Neuronal stem cell (in vitro differentiated cells): Measurements from ENCODE around the gene ZNF439. TPM values are rescaled to one million over a fixed set of nuclear protein-coding genes. Genes with fewer than 3 reads are reported as not detected.

Experiments used
- DNase-seq: peaks from one replicate; pipeline ENCODE4 v3.0.0-alpha.2; 2013; ENCODE audit warnings: low spot score
- H2AFZ ChIP-seq: one replicate; pipeline ENCODE4 v1.6.1; 2013; ENCODE audit warnings: mild to moderate bottlenecking, low read length, inconsistent platforms
- H2AK5ac ChIP-seq: 2 replicates; pipeline ENCODE4 v1.6.1; 2013; ENCODE audit warnings: low read depth, mild to moderate bottlenecking, inconsistent platforms, low read length, moderate library complexity, mixed read lengths
- H2BK120ac ChIP-seq: 2 replicates; pipeline ENCODE4 v1.6.1; 2013; ENCODE audit warnings: low read depth, mild to moderate bottlenecking, inconsistent platforms, low read length, moderate library complexity, mixed read lengths
- H2BK12ac ChIP-seq: one replicate; pipeline ENCODE4 v1.6.1; 2013; ENCODE audit warnings: low read length, inconsistent platforms
- H2BK15ac ChIP-seq: 2 replicates; pipeline ENCODE4 v1.6.1; 2013; ENCODE audit warnings: mild to moderate bottlenecking, low read length, inconsistent platforms, mixed read lengths
- H2BK5ac ChIP-seq: one replicate; pipeline ENCODE4 v1.6.1; 2013; ENCODE audit warnings: inconsistent platforms, mild to moderate bottlenecking, low read length, moderate library complexity
- H3K14ac ChIP-seq: one replicate; pipeline ENCODE4 v1.6.1; 2013; ENCODE audit warnings: low read length, inconsistent platforms
- H3K18ac ChIP-seq: 2 replicates; pipeline ENCODE4 v1.6.1; 2013; ENCODE audit warnings: low read length, inconsistent platforms
- H3K23ac ChIP-seq: 2 replicates; pipeline ENCODE4 v1.6.1; 2013; ENCODE audit warnings: low read depth, mild to moderate bottlenecking, mixed read lengths, low read length, inconsistent platforms; ENCODE audit not compliant: poor library complexity
- H3K27ac ChIP-seq: replicated peaks from 3 replicates; pipeline ENCODE4 v1.5.1; 2013; ENCODE audit warnings: low read length, inconsistent platforms
- H3K27me3 ChIP-seq, 3 experiments: 2 replicates each; pipeline ENCODE4 v1.6.1; 2013; ENCODE audit warnings: low read length in 3 of 3, mild to moderate bottlenecking in 2 of 3, inconsistent platforms in 1 of 3, low read depth in 1 of 3, mixed read lengths in 1 of 3, moderate library complexity in 1 of 3; ENCODE audit not compliant: control insufficient read depth in 3 of 3, insufficient read depth in 3 of 3
- H3K36me3 ChIP-seq, 2 donors: replicated peaks in 1 of 2; 2 replicates each; pipeline ENCODE4 v1.6.1; 2013; ENCODE audit warnings: low read length in 2 of 2; ENCODE audit not compliant: control insufficient read depth in 2 of 2, insufficient read depth in 2 of 2
- H3K4ac ChIP-seq: 2 replicates; pipeline ENCODE4 v1.6.1; 2013; ENCODE audit warnings: inconsistent platforms, mild to moderate bottlenecking, low read length, moderate library complexity
- H3K4me1 ChIP-seq, 2 donors: 1 replicate in 1 of 2; 2 replicates in 1 of 2; pipeline ENCODE4 v1.6.1; 2013; ENCODE audit warnings: low read length in 2 of 2, low read depth in 1 of 2; ENCODE audit not compliant: control insufficient read depth in 2 of 2, insufficient read depth in 1 of 2
- H3K4me2 ChIP-seq: one replicate; pipeline ENCODE4 v1.6.1; 2013; ENCODE audit warnings: mild to moderate bottlenecking, low read length, inconsistent platforms; ENCODE audit not compliant: insufficient read depth, poor library complexity, severe bottlenecking
- H3K4me3 ChIP-seq, 2 donors: 2 replicates each; pipeline ENCODE4 v1.5.1; 2013; ENCODE audit warnings: low read length in 2 of 2, mild to moderate bottlenecking in 2 of 2, inconsistent platforms in 1 of 2, moderate library complexity in 1 of 2
- H3K79me1 ChIP-seq: one replicate; pipeline ENCODE4 v1.6.1; 2013; ENCODE audit warnings: low read depth, mild to moderate bottlenecking, inconsistent platforms, low read length, moderate library complexity
- H3K9ac ChIP-seq: one replicate; pipeline ENCODE4 v1.6.1; 2013; ENCODE audit warnings: mild to moderate bottlenecking, low read depth, low read length, inconsistent platforms; ENCODE audit not compliant: poor library complexity
- H3K9me3 ChIP-seq, 2 donors: replicated peaks in 1 of 2; 2 replicates each; pipeline versions ENCODE3 to v1.6.1; 2013; ENCODE audit warnings: low read length in 2 of 2, mild to moderate bottlenecking in 2 of 2, inconsistent platforms in 1 of 2, low read depth in 1 of 2, mixed read lengths in 1 of 2, moderate library complexity in 1 of 2; ENCODE audit not compliant: control insufficient read depth in 2 of 2, insufficient read depth in 1 of 2
- H4K8ac ChIP-seq: one replicate; pipeline ENCODE4 v1.6.1; 2013; ENCODE audit warnings: low read depth, mild to moderate bottlenecking, inconsistent platforms, low read length, moderate library complexity
- H4K91ac ChIP-seq: one replicate; pipeline ENCODE4 v1.6.1; 2013; ENCODE audit warnings: low read length, low read depth, mild to moderate bottlenecking, inconsistent platforms; ENCODE audit not compliant: poor library complexity
- WGBS, 2 donors: extraction: QIAGEN DNeasy Blood & Tissue Kit; methylation state at CpG; one replicate each; pipeline ENCODE4 v1.1.7; 2013; ENCODE audit warnings: missing lambda C conversion rate in 2 of 2, mixed read lengths in 1 of 2; ENCODE audit not compliant: insufficient read length in 2 of 2, insufficient replicate concordance in 1 of 2; ENCODE audit errors: extremely low coverage in 2 of 2; 5-methylcytosine and 5-hydroxymethylcytosine counted together
- polyA plus RNA-seq, 2 experiments: library from polyadenylated mRNA; stranded (reverse); fragments of 200-250 nt; gene quantifications; one replicate each; pipeline ENCODE4 v1.2.3, GENCODE V29; 2013

Gene ZNF439
- 0.74 TPM for polyA plus RNA-seq (2013, experiment 1 of 2)
- 0.80 TPM for polyA plus RNA-seq (2013, experiment 2 of 2)

DNA sequence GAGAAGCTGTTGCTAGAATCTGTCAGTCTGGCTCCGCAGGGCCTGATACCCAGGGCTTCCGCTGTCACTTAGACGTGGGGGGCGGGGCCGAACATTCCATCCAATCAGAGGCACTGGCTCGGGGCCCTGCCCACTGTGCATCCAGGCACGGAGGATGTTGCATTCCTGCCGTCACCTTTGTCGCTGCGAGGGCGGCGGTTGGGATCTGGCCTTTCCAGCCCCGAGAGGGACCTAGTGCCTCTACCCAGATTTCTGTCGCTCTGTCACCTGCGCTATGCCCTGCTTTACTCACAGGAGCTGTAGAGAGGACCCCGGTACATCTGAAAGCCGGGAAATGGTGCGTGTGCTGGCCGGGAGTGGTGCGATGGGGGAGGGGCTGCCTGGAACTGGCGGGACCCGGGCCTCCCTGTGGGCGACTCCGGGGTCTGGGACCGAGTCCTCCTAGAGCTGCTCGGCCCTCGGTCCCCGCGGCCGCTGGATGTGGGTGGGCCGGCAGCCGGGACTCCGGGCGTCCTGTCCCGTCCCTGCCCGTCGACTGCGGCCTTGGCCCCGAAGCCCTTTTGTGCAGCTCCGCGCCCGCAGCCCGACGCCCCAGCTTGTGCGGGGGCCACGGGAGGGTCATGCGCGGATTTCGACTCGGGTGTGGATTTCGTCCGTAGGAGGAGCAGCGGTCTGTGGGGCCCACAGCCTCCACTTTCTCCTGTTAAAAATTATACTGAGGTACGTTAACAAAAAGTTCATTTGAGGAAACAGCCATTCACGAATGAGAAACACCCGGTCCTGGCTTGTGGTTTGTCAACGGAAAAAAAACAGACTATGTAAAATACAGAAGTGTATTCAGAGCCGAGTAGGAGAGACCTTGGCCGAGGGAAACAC lies at the start of gene ZNF439:
TSS of gene ZNF439 (plus strand) at position 133 of the 876 bp plus-strand sequence. CDS start at position 275, 142 bp downstream.
- H2BK12ac ChIP-seq, result no peak within 1 kb of the TSS
- no peak within 1 kb of the TSS for H3K27ac ChIP-seq
- WGBS, 2 donors, result no CpG with 5 or more reads among the region's 59 CpGs

DNA sequence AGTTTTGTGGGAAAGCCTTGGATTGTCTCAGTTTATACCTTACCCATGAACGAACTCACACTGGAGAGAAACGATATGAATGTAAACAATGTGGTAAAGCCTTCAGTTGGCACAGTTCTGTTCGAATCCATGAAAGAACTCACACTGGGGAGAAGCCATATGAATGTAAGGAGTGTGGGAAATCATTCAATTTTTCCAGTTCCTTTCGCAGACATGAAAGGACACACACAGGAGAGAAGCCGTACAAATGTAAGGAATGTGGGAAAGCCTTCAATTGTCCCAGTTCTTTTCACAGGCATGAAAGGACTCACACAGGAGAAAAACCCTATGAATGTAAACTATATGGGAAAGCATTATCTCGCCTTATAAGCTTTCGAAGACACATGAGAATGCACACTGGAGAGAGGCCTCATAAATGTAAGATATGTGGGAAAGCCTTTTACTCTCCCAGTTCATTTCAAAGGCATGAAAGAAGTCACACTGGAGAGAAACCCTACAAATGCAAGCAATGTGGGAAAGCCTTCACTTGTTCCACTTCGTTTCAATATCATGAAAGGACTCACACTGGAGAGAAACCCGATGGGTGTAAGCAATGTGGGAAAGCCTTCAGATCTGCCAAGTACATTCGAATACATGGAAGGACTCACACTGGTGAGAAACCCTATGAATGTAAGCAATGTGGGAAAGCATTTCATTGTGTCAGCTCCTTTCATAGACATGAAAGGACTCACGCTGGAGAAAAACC lies 42.0 kb upstream of the ZNF439 start:
- H3K4me2 ChIP-seq, result no peak overlapping the region
- H4K91ac ChIP-seq, result no peak overlapping the region
- no peak overlapping the region for H2BK12ac ChIP-seq
- no peaks in the 10 kb centered on the region for H3K4me1 ChIP-seq
- peaks cover 11 to 44% of the 10 kb centered on the region in 2 donors for H3K36me3 ChIP-seq
- H3K4me3 ChIP-seq, result no peak overlapping the region
- no peak overlapping the region for H2BK120ac ChIP-seq
- H3K9me3 ChIP-seq, result peaks cover 31 to 73% of the 10 kb centered on the region in 2 donors
- H2BK15ac ChIP-seq, result no peak overlapping the region
- no peak overlapping the region for H2AFZ ChIP-seq
- H4K8ac ChIP-seq, result no peak overlapping the region
- WGBS, 2 donors, result no CpG with 5 or more reads among the region's 11 CpGs
- H3K79me1 ChIP-seq, result no peaks in the 10 kb centered on the region
- no peak for DNase-seq
- no peaks in the 10 kb centered on the region for H3K27me3 ChIP-seq
- H2BK5ac ChIP-seq, result no peak overlapping the region
- no peak overlapping the region for H3K23ac ChIP-seq
- no peak overlapping the region for H3K18ac ChIP-seq
- H3K4ac ChIP-seq, result no peak overlapping the region
- no peak overlapping the region for H2AK5ac ChIP-seq
- H3K9ac ChIP-seq, result no peak overlapping the region
- H3K14ac ChIP-seq, result no peak overlapping the region
- H3K27ac ChIP-seq, result no peak overlapping the region

More for the DNA sequence above, at the start of gene ZNF439:
- Histone ChIP-seq H3K4me2 (peak within 1 kb of the TSS; percentile 18), H3K9ac (peak within 1 kb of the TSS; percentile 30), H3K4me3 (peak within 1 kb of the TSS; percentile 45 to 75), H4K8ac (no peak within 1 kb of the TSS), H3K36me3 (no peaks in the 10 kb centered on the region), H2BK15ac (no peak within 1 kb of the TSS), H3K4ac (no peak within 1 kb of the TSS), H3K14ac (no peak within 1 kb of the TSS), H3K18ac (no peak within 1 kb of the TSS), H2BK120ac (no peak within 1 kb of the TSS), H3K27me3 (no peaks in the 10 kb centered on the region), H4K91ac (no peak within 1 kb of the TSS), H3K23ac (no peak within 1 kb of the TSS), H2AK5ac (no peak within 1 kb of the TSS), H3K4me1 (peaks cover 0 to 1% of the 10 kb centered on the region in 2 donors), H3K9me3 (peaks cover 2% of the 10 kb centered on the region in 2 donors), H2AFZ (peak within 1 kb of the TSS; percentile 15), H2BK5ac (no peak within 1 kb of the TSS), H3K79me1 (no peaks in the 10 kb centered on the region)
- DNase-seq, result peak; percentile 26

- WGBS, 2 donors, result no CpG with 5 or more reads among the region's 2 CpGs
These were observed 41.5 kb upstream of the ZNF439 start for GRCh38 chr19:11807099-11807380.

GRCh38 chr19:11813703-11814028 lies 34.9 kb upstream of the ZNF439 start:
- Histone ChIP-seq H3K18ac (no peak overlapping the region), H3K9me3 (peaks cover 8 to 45% of the 10 kb centered on the region in 2 donors), H3K27ac (peak overlapping the region; percentile 67), H3K27me3 (no peaks in the 10 kb centered on the region), H4K8ac (no peak overlapping the region), H2BK120ac (no peak overlapping the region), H3K23ac (no peak overlapping the region), H2BK5ac (no peak overlapping the region), H2BK15ac (no peak overlapping the region), H2BK12ac (no peak overlapping the region), H2AFZ (peak overlapping the region; percentile 94), H2AK5ac (no peak overlapping the region), H3K14ac (no peak overlapping the region), H3K4me3 (peak overlapping the region; percentile 74 to 92), H3K4ac (no peak overlapping the region), H4K91ac (no peak overlapping the region), H3K79me1 (peaks cover 2% of the 10 kb centered on the region), H3K36me3 (peaks cover 0 to 38% of the 10 kb centered on the region in 2 donors), H3K4me2 (peak overlapping the region; percentile 77), H3K9ac (peak overlapping the region; percentile 71), H3K4me1 (no peaks in the 10 kb centered on the region)
- WGBS, 2 donors, result no CpG with 5 or more reads among the region's 6 CpGs
- DNase-seq, result no peak

More at GRCh38 chr19:11807099-11807380, 41.5 kb upstream of the ZNF439 start:
- Histone ChIP-seq H3K23ac (no peak overlapping the region), H3K4me1 (no peaks in the 10 kb centered on the region), H3K27me3 (no peaks in the 10 kb centered on the region), H2AFZ (no peak overlapping the region), H2BK15ac (no peak overlapping the region), H3K27ac (no peak overlapping the region), H3K4ac (no peak overlapping the region), H3K4me3 (no peak overlapping the region), H3K36me3 (peaks cover 11 to 44% of the 10 kb centered on the region in 2 donors), H3K4me2 (no peak overlapping the region), H2BK120ac (no peak overlapping the region), H3K14ac (no peak overlapping the region), H3K18ac (no peak overlapping the region), H2BK12ac (no peak overlapping the region), H4K91ac (no peak overlapping the region), H3K9me3 (peaks cover 31 to 68% of the 10 kb centered on the region in 2 donors), H4K8ac (no peak overlapping the region), H2BK5ac (no peak overlapping the region), H2AK5ac (no peak overlapping the region), H3K79me1 (no peaks in the 10 kb centered on the region), H3K9ac (no peak overlapping the region)
- DNase-seq, result no peak
